OCI-LY7 (cell line): Measurements from ENCODE around the gene PRKAB1.

Experiments used
- CTCF ChIP-seq: fragments of 200-600 bp; sonication (generic); conservative IDR thresholded peaks from 2 replicates; pipeline ENCODE4 v1.5.1; 2014; ENCODE audit warnings: mild to moderate bottlenecking, antibody characterized with exemption, low read length, moderate library complexity, mixed read lengths
- EZH2phosphoT487 ChIP-seq: fragments of 200-600 bp; sonication (generic); IDR thresholded peaks from 2 replicates; pipeline ENCODE4 v1.6.1; 2018; ENCODE audit warnings: low read depth, borderline replicate concordance, mild to moderate bottlenecking, mixed run types, antibody characterized with exemption, low read length, moderate library complexity, mixed read lengths

- TF ChIP-seq CTCF (no peak), EZH2phosphoT487 (no peak)
Measured at GRCh38 chr12:119665164-119665929, 2.6 kb upstream of the PRKAB1 start.
